Neural cell (in vitro differentiated cells): Measurements from ENCODE around the gene SND1.

Experiments
- EP300 ChIP-seq: fragments of 450-650 bp; conservative IDR thresholded peaks from 2 replicates; pipeline ENCODE4 v1.6.1; 2014; ENCODE audit warnings: antibody characterized with exemption, mild to moderate bottlenecking, moderate library complexity; ENCODE audit not compliant: poor library complexity, severe bottlenecking
- EZH2 ChIP-seq: fragments of 200-600, 300-800 bp; shearing (Covaris generic), sonication (generic); IDR thresholded peaks from 2 replicates; pipeline ENCODE4 v1.6.1; 2014; ENCODE audit warnings: antibody characterized with exemption, low read length, borderline replicate concordance, mild to moderate bottlenecking; ENCODE audit not compliant: insufficient read depth, poor library complexity, severe bottlenecking
- MXI1 ChIP-seq: fragments of 450-650 bp; conservative IDR thresholded peaks from 2 replicates; pipeline ENCODE4 v1.6.1; 2014; ENCODE audit warnings: antibody characterized with exemption, mild to moderate bottlenecking; ENCODE audit not compliant: poor library complexity, severe bottlenecking
- POLR2AphosphoS5 ChIP-seq: IDR thresholded peaks from 2 replicates; pipeline ENCODE4 v1.6.1; 2012
- RAD21 ChIP-seq: fragments of 450-650 bp; conservative IDR thresholded peaks from 2 replicates; pipeline ENCODE4 v1.6.1; 2014; ENCODE audit warnings: antibody characterized with exemption, mild to moderate bottlenecking, moderate library complexity
- SMC3 ChIP-seq: fragments of 450-650 bp; conservative IDR thresholded peaks from 2 replicates; pipeline ENCODE4 v1.6.1; 2014; ENCODE audit warnings: antibody characterized with exemption, mild to moderate bottlenecking, moderate library complexity; ENCODE audit not compliant: poor library complexity
- TAF1 ChIP-seq: IDR thresholded peaks from 2 replicates; pipeline ENCODE4 v1.6.1; 2012; ENCODE audit warnings: low read depth
- TF ChIP-seq, protein P1 (sequence below): fragments of 450-650 bp; IDR thresholded peaks from 2 replicates; pipeline ENCODE4 v1.5.1; 2014; ENCODE audit warnings: antibody characterized with exemption, mild to moderate bottlenecking, moderate library complexity; ENCODE audit not compliant: poor library complexity, severe bottlenecking
- TF ChIP-seq, protein P2 (sequence below): IDR thresholded peaks from 2 replicates; pipeline ENCODE4 v1.6.1; 2012; ENCODE audit warnings: borderline replicate concordance

GRCh38 chr7:127708201-127708600, 56.2 kb downstream of the SND1 start:
- TF ChIP-seq POLR2AphosphoS5 (no peak), EZH2 (no peak), MXI1 (no peak), TAF1 (no peak), SMC3 (no peak), RAD21 (no peak), EP300 (no peak)
- TF ChIP-seq, protein P1, sequence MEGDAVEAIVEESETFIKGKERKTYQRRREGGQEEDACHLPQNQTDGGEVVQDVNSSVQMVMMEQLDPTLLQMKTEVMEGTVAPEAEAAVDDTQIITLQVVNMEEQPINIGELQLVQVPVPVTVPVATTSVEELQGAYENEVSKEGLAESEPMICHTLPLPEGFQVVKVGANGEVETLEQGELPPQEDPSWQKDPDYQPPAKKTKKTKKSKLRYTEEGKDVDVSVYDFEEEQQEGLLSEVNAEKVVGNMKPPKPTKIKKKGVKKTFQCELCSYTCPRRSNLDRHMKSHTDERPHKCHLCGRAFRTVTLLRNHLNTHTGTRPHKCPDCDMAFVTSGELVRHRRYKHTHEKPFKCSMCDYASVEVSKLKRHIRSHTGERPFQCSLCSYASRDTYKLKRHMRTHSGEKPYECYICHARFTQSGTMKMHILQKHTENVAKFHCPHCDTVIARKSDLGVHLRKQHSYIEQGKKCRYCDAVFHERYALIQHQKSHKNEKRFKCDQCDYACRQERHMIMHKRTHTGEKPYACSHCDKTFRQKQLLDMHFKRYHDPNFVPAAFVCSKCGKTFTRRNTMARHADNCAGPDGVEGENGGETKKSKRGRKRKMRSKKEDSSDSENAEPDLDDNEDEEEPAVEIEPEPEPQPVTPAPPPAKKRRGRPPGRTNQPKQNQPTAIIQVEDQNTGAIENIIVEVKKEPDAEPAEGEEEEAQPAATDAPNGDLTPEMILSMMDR = no peak
- TF ChIP-seq, protein P2, sequence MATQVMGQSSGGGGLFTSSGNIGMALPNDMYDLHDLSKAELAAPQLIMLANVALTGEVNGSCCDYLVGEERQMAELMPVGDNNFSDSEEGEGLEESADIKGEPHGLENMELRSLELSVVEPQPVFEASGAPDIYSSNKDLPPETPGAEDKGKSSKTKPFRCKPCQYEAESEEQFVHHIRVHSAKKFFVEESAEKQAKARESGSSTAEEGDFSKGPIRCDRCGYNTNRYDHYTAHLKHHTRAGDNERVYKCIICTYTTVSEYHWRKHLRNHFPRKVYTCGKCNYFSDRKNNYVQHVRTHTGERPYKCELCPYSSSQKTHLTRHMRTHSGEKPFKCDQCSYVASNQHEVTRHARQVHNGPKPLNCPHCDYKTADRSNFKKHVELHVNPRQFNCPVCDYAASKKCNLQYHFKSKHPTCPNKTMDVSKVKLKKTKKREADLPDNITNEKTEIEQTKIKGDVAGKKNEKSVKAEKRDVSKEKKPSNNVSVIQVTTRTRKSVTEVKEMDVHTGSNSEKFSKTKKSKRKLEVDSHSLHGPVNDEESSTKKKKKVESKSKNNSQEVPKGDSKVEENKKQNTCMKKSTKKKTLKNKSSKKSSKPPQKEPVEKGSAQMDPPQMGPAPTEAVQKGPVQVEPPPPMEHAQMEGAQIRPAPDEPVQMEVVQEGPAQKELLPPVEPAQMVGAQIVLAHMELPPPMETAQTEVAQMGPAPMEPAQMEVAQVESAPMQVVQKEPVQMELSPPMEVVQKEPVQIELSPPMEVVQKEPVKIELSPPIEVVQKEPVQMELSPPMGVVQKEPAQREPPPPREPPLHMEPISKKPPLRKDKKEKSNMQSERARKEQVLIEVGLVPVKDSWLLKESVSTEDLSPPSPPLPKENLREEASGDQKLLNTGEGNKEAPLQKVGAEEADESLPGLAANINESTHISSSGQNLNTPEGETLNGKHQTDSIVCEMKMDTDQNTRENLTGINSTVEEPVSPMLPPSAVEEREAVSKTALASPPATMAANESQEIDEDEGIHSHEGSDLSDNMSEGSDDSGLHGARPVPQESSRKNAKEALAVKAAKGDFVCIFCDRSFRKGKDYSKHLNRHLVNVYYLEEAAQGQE = no peak
